HCT116 (cell line): ENCODE measurements around the gene KLHL10. TPM values are rescaled to one million over a fixed set of nuclear protein-coding genes. Genes with fewer than 3 reads are reported as not detected.

ENCODE experiments used
- ATAC-seq: fragments of 200-7000 bp; cut with Tn5 transposase; 2 replicates; pipeline ENCODE4 v1.9.1; 2020; ENCODE audit warnings: mild to moderate bottlenecking, moderate library complexity
- BruUV-seq: library from RNA; stranded (reverse); fragments of 400-500 nt; replicated peaks from 2 replicates; lab custom pipeline; 2021; lab: Mats Ljungman, UMichigan
- CTCF ChIA-PET: fragments of 300-600 bp; sonication (Branson Sonifier 250); formaldehyde crosslinking; loops from one replicate; lab custom pipeline; 2021; ENCODE audit warnings: antibody characterized with exemption; lab: Charles Lee
- POLR2A ChIA-PET: fragments of 300-600, 350-600 bp; sonication (Branson Sonifier 250); formaldehyde crosslinking; loops from one replicate; lab custom pipeline; 2021; ENCODE audit warnings: antibody characterized with exemption; lab: Charles Lee
- RAD21 ChIA-PET, 2 experiments: fragments of 300-600 bp; sonication (Branson Sonifier 250); formaldehyde crosslinking; loops; one replicate each; lab custom pipeline; 2023; ENCODE audit warnings: low total read pairs in 2 of 2; ENCODE audit not compliant: uncharacterized antibody in 2 of 2, unreplicated experiment in 2 of 2, low non-redundant PET in 1 of 2; lab: Charles Lee
- DNase-seq: peaks from one replicate; pipeline ENCODE4 v3.0.0-alpha.2; 2010; ENCODE audit warnings: low read depth, low spot score
- H2AFZ ChIP-seq: fragments of 200-600 bp; shearing (Covaris generic), sonication (generic); 2 replicates; pipeline ENCODE4 v1.6.1; 2017; ENCODE audit warnings: low read depth, mixed run types, mixed read lengths, antibody characterized with exemption, low read length; ENCODE audit not compliant: poor library complexity, severe bottlenecking
- H3K27ac ChIP-seq: 2 replicates; pipeline ENCODE4 v1.5.1; 2012; ENCODE audit warnings: low read depth, low read length
- H3K27me3 ChIP-seq: fragments of 200-600 bp; sonication (generic); 2 replicates; pipeline ENCODE4 v1.6.1; 2016; ENCODE audit warnings: mixed run types, low read length, mixed read lengths; ENCODE audit not compliant: insufficient read depth
- H3K36me3 ChIP-seq, 2 experiments: fragments of 200-500 bp in 1 of 2; fragments of 200-600 bp in 1 of 2; sonication (Bioruptor generic) in 1 of 2; sonication (generic) in 1 of 2; 2 replicates each; pipeline versions ENCODE4 v1.5.1 to v1.6.1; 2014 to 2016; ENCODE audit warnings: low read length in 2 of 2, inconsistent platforms in 1 of 2, mixed read lengths in 1 of 2, mixed run types in 1 of 2; ENCODE audit not compliant: insufficient read depth in 2 of 2, control insufficient read depth in 1 of 2
- H3K4me1 ChIP-seq, 2 experiments: fragments of 200-600 bp in 1 of 2; sonication (generic) in 1 of 2; 2 replicates each; pipeline versions ENCODE4 v1.5.1 to v1.6.1; 2012 to 2017; ENCODE audit warnings: low read length in 2 of 2, inconsistent platforms in 1 of 2, mild to moderate bottlenecking in 1 of 2, mixed read lengths in 1 of 2, mixed run types in 1 of 2, moderate library complexity in 1 of 2; ENCODE audit not compliant: insufficient read depth in 2 of 2, control insufficient read depth in 1 of 2
- H3K4me2 ChIP-seq: fragments of 200-600 bp; sonication (generic); 2 replicates; pipeline ENCODE4 v1.6.1; 2017; ENCODE audit warnings: mixed run types, low read length, mixed read lengths
- H3K4me3 ChIP-seq, 2 experiments: fragments of 200-600 bp in 1 of 2; sonication (generic) in 1 of 2; replicated peaks in 1 of 2; 2 replicates each; pipeline ENCODE4 v1.5.1; 2011 to 2016; ENCODE audit warnings: low read length in 2 of 2, control low read depth in 1 of 2, low read depth in 1 of 2, mild to moderate bottlenecking in 1 of 2, mixed read lengths in 1 of 2, mixed run types in 1 of 2
- H3K79me2 ChIP-seq: fragments of 200-600 bp; sonication (generic); 2 replicates; pipeline ENCODE4 v1.6.1; 2017; ENCODE audit warnings: mild to moderate bottlenecking, mixed run types, low read length, moderate library complexity, mixed read lengths; ENCODE audit not compliant: insufficient read depth
- H3K9ac ChIP-seq: fragments of 200-600 bp; sonication (generic); 2 replicates; pipeline ENCODE4 v1.6.1; 2016; ENCODE audit warnings: low read length, mixed read lengths
- H3K9me2 ChIP-seq: fragments of 200-600 bp; sonication (generic), shearing (Covaris generic); 2 replicates; pipeline ENCODE4 v1.6.1; 2017; ENCODE audit warnings: mixed run types, mild to moderate bottlenecking, moderate library complexity; ENCODE audit not compliant: insufficient read depth
- H3K9me3 ChIP-seq, 2 experiments: fragments of 200-500 bp in 1 of 2; fragments of 200-600 bp in 1 of 2; sonication (Bioruptor generic) in 1 of 2; sonication (generic) in 1 of 2; 2 replicates each; pipeline ENCODE4 v1.6.1; 2014 to 2017; ENCODE audit warnings: low read length in 2 of 2, mixed read lengths in 2 of 2, inconsistent platforms in 1 of 2, low read depth in 1 of 2, mild to moderate bottlenecking in 1 of 2, mixed run types in 1 of 2, moderate library complexity in 1 of 2; ENCODE audit not compliant: control insufficient read depth in 1 of 2, insufficient read depth in 1 of 2
- H4K20me1 ChIP-seq: fragments of 200-600 bp; sonication (generic), shearing (Covaris generic); 2 replicates; pipeline ENCODE4 v1.6.1; 2017; ENCODE audit warnings: mixed run types, mild to moderate bottlenecking, moderate library complexity; ENCODE audit not compliant: insufficient read depth
- CBX3 ChIP-seq: IDR thresholded peaks from 2 replicates; pipeline ENCODE4 v1.6.1; 2012; ENCODE audit warnings: low read depth
- POLR2A ChIP-seq: IDR thresholded peaks from 2 replicates; pipeline ENCODE4 v1.7.0; 2011; ENCODE audit warnings: borderline replicate concordance; ENCODE audit not compliant: insufficient read depth, insufficient read length; ENCODE audit errors: extremely low read depth
- YY1 ChIP-seq: IDR thresholded peaks from 2 replicates; pipeline ENCODE4 v1.6.1; 2011; ENCODE audit warnings: low read length, low read depth, moderate library complexity, mild to moderate bottlenecking; ENCODE audit not compliant: insufficient replicate concordance; ENCODE audit errors: extremely low read depth
- ZFX ChIP-seq: fragments of 450-650 bp; IDR thresholded peaks from 2 replicates; pipeline ENCODE4 v1.6.1; 2017
- intact Hi-C: fragments of 100-400 bp; cut with micrococcal nuclease; formaldehyde crosslinking; loops from 2 replicates; pipeline ENCODE4 v1.10.0; 2022
- total RNA-seq: library from RNA; stranded (reverse); gene quantifications from one replicate; pipeline ENCODE4 v1.2.1, GENCODE V29; 2021; ENCODE audit not compliant: unreplicated experiment
- TF ChIP-seq, protein P1 (sequence below): IDR thresholded peaks from 2 replicates; pipeline ENCODE4 v1.6.1; 2012; ENCODE audit warnings: low read depth
- TF ChIP-seq, protein P2 (sequence below), 3 experiments: fragments of 200-600 bp in 1 of 3; sonication (generic) in 1 of 3; IDR thresholded peaks in 2 of 3; conservative IDR thresholded peaks in 1 of 3; 2 replicates each; pipeline ENCODE4 v1.5.1; 2012 to 2017; ENCODE audit warnings: low read depth in 2 of 3, low read length in 2 of 3, antibody characterized with exemption in 1 of 3, borderline replicate concordance in 1 of 3, control low read depth in 1 of 3, mild to moderate bottlenecking in 1 of 3, mixed read lengths in 1 of 3, mixed run types in 1 of 3, moderate library complexity in 1 of 3; ENCODE audit not compliant: insufficient read depth in 1 of 3

KLHL10 gene
- total RNA-seq, 1 experiment from 2014 or later, result not detected

DNA sequence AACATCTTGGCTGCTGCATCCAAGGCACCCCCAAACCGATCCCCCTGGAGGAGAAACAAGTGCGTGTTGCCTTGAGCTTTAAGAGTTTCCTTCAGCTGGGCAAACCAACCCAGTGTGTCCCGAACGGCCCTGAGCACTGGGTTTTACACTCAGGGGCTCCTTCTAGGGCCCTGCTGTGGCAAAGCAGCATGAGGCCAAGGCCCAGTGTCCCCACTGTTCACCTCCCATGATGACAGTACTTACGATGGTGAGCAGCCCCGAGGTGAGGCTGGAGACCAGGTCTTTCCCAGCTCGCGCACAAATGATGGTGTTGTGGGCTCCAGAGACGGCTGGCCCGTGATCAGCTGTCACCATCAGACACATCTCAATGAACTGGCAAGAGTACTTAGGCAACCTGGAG lies 34.2 kb downstream of the KLHL10 start:
- H3K9ac ChIP-seq, result no peak overlapping the region
- BruUV-seq, result no TSS peak
- H3K4me1 ChIP-seq, result no peaks in the 10 kb centered on the region
- no peaks in the 10 kb centered on the region for H3K9me2 ChIP-seq
- H3K36me3 ChIP-seq, result peaks cover 37 to 43% of the 10 kb centered on the region in 2 experiments
- H2AFZ ChIP-seq, result no peak overlapping the region
- H3K9me3 ChIP-seq, result no peaks in the 10 kb centered on the region
- ATAC-seq (no peak), DNase-seq (no peak)
- H3K27me3 ChIP-seq, result no peaks in the 10 kb centered on the region
- no peak overlapping the region for H3K27ac ChIP-seq
- no peaks in the 10 kb centered on the region for H4K20me1 ChIP-seq
- ChIA-PET POLR2A (no interaction called here), RAD21 (no interaction called here), CTCF (no interaction called here)
- no peaks in the 10 kb centered on the region for H3K79me2 ChIP-seq
- H3K4me2 ChIP-seq, result no peak overlapping the region
- no peak for TF ChIP-seq YY1
- TF ChIP-seq, protein P1, sequence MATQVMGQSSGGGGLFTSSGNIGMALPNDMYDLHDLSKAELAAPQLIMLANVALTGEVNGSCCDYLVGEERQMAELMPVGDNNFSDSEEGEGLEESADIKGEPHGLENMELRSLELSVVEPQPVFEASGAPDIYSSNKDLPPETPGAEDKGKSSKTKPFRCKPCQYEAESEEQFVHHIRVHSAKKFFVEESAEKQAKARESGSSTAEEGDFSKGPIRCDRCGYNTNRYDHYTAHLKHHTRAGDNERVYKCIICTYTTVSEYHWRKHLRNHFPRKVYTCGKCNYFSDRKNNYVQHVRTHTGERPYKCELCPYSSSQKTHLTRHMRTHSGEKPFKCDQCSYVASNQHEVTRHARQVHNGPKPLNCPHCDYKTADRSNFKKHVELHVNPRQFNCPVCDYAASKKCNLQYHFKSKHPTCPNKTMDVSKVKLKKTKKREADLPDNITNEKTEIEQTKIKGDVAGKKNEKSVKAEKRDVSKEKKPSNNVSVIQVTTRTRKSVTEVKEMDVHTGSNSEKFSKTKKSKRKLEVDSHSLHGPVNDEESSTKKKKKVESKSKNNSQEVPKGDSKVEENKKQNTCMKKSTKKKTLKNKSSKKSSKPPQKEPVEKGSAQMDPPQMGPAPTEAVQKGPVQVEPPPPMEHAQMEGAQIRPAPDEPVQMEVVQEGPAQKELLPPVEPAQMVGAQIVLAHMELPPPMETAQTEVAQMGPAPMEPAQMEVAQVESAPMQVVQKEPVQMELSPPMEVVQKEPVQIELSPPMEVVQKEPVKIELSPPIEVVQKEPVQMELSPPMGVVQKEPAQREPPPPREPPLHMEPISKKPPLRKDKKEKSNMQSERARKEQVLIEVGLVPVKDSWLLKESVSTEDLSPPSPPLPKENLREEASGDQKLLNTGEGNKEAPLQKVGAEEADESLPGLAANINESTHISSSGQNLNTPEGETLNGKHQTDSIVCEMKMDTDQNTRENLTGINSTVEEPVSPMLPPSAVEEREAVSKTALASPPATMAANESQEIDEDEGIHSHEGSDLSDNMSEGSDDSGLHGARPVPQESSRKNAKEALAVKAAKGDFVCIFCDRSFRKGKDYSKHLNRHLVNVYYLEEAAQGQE, result no peak
- TF ChIP-seq ZFX, result no peak
- TF ChIP-seq, protein P2, sequence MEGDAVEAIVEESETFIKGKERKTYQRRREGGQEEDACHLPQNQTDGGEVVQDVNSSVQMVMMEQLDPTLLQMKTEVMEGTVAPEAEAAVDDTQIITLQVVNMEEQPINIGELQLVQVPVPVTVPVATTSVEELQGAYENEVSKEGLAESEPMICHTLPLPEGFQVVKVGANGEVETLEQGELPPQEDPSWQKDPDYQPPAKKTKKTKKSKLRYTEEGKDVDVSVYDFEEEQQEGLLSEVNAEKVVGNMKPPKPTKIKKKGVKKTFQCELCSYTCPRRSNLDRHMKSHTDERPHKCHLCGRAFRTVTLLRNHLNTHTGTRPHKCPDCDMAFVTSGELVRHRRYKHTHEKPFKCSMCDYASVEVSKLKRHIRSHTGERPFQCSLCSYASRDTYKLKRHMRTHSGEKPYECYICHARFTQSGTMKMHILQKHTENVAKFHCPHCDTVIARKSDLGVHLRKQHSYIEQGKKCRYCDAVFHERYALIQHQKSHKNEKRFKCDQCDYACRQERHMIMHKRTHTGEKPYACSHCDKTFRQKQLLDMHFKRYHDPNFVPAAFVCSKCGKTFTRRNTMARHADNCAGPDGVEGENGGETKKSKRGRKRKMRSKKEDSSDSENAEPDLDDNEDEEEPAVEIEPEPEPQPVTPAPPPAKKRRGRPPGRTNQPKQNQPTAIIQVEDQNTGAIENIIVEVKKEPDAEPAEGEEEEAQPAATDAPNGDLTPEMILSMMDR (IDR thresholded peaks at IDR 0.05 in 2 of 3, conservative IDR thresholded peaks at IDR 0.05 in 1 of 3; ENCODE audit: borderline replicate concordance in 1 of 3, insufficient read depth in 1 of 3, low read depth in 2 of 3, low read length in 2 of 3), result no peak
- no peak for TF ChIP-seq CBX3
- TF ChIP-seq POLR2A, result no peak
- TF ChIP-seq, all 23 proteins: peak for 0
- no peak overlapping the region for H3K4me3 ChIP-seq
- intact Hi-C loops, result no loop called here
